OCI-LY7 (cell line): ENCODE measurements around the gene FAHD2B.
"Not testable (repeated sequence)": the region's sequence is repeated elsewhere in the genome, so short reads cannot be mapped to it uniquely, and the experiment has no call there.

Experiments used
- CTCF ChIP-seq: fragments of 200-600 bp; sonication (generic); conservative IDR thresholded peaks from 2 replicates; pipeline ENCODE4 v1.5.1; 2014; ENCODE audit warnings: mild to moderate bottlenecking, antibody characterized with exemption, low read length, moderate library complexity, mixed read lengths
- EZH2phosphoT487 ChIP-seq: fragments of 200-600 bp; sonication (generic); IDR thresholded peaks from 2 replicates; pipeline ENCODE4 v1.6.1; 2018; ENCODE audit warnings: low read depth, borderline replicate concordance, mild to moderate bottlenecking, mixed run types, antibody characterized with exemption, low read length, moderate library complexity, mixed read lengths

- not testable (repeated sequence) for TF ChIP-seq CTCF, EZH2phosphoT487
These were observed 48.7 kb downstream of the FAHD2B start for GRCh38 chr2:97045895-97046499.
